ENCODE measurements around the gene ZDHHC14. TPM values are rescaled to one million over a fixed set of nuclear protein-coding genes. Genes with fewer than 3 reads are reported as not detected.

Gene ZDHHC14
- total RNA-seq, 3 donors from 2014 or later, result 9.1 to 10.5 (median 10.0) TPM

- DNase-seq (no peak), ATAC-seq (no peak)
- Histone ChIP-seq H3K36me3 (ENCODE audit: low read depth) (no peaks in the 10 kb centered on the region), H3K4me1 (ENCODE audit: low read depth) (no peaks in the 10 kb centered on the region), H3K9me3 (no peaks in the 10 kb centered on the region), H3K4me3 (no peak overlapping the region)
- no peak for TF ChIP-seq CTCF (IDR thresholded peaks at IDR 0.05)
- intact Hi-C loops (cut with DNase I, micrococcal nuclease), result no loop called here
Measured at GRCh38 chr6:157631412-157631811, 250.4 kb downstream of the ZDHHC14 start.

- Histone ChIP-seq H3K4me1 (ENCODE audit: low read depth) (no peaks in the 10 kb centered on the region), H3K9me3 (no peaks in the 10 kb centered on the region), H3K4me3 (no peak overlapping the region), H3K36me3 (ENCODE audit: low read depth) (no peaks in the 10 kb centered on the region)
- intact Hi-C loops (cut with DNase I, micrococcal nuclease), result no loop called here
- ATAC-seq, result no peak
- no peak for DNase-seq
- TF ChIP-seq CTCF (IDR thresholded peaks at IDR 0.05), result no peak
Measured at GRCh38 chr6:157631838-157632614, 251.0 kb downstream of the ZDHHC14 start.

- H3K4me1 ChIP-seq (ENCODE audit: low read depth), result no peaks in the 10 kb centered on the region
- no peak for ATAC-seq
- TF ChIP-seq CTCF (IDR thresholded peaks at IDR 0.05), result no peak
- H3K36me3 ChIP-seq (ENCODE audit: low read depth), result no peaks in the 10 kb centered on the region
- H3K4me3 ChIP-seq, result no peak overlapping the region
- no peaks in the 10 kb centered on the region for H3K9me3 ChIP-seq
- intact Hi-C loops (cut with DNase I, micrococcal nuclease), result no loop called here
- no peak for DNase-seq
Measured at GRCh38 chr6:157632821-157633220, 251.8 kb downstream of the ZDHHC14 start.

- intact Hi-C loops (cut with DNase I, micrococcal nuclease), result no loop called here
- TF ChIP-seq CTCF (IDR thresholded peaks at IDR 0.05), result no peak
- Histone ChIP-seq H3K9me3 (no peaks in the 10 kb centered on the region), H3K36me3 (ENCODE audit: low read depth) (no peaks in the 10 kb centered on the region), H3K4me1 (ENCODE audit: low read depth) (no peaks in the 10 kb centered on the region), H3K4me3 (no peak overlapping the region)
- no peak for DNase-seq
- ATAC-seq, result no peak
Measured at GRCh38 chr6:157634546-157634945, 253.6 kb downstream of the ZDHHC14 start.

- intact Hi-C loops (cut with DNase I, micrococcal nuclease), result no loop called here
- H3K9me3 ChIP-seq, result no peaks in the 10 kb centered on the region
Measured at GRCh38 chr6:157635388-157636244, 254.6 kb downstream of the ZDHHC14 start.

More at GRCh38 chr6:157635388-157636244, 254.6 kb downstream of the ZDHHC14 start:
- TF ChIP-seq CTCF (IDR thresholded peaks at IDR 0.05), result no peak
- no peak for DNase-seq
- no peak overlapping the region for H3K4me3 ChIP-seq
- H3K36me3 ChIP-seq (ENCODE audit: low read depth), result no peaks in the 10 kb centered on the region
- H3K4me1 ChIP-seq (ENCODE audit: low read depth), result no peaks in the 10 kb centered on the region
- ATAC-seq, result no peak
